NT2/D1 (cell line): ENCODE results near the gene ACOX1.

Experiments
- YY1 ChIP-seq: IDR thresholded peaks from 2 replicates; pipeline ENCODE4 v1.6.1; 2011; ENCODE audit not compliant: insufficient read length, insufficient read depth
- ZNF274 ChIP-seq: IDR thresholded peaks from 2 replicates; pipeline ENCODE4 v1.6.1; 2011; ENCODE audit warnings: mild to moderate bottlenecking, low read depth, low read length

DNA sequence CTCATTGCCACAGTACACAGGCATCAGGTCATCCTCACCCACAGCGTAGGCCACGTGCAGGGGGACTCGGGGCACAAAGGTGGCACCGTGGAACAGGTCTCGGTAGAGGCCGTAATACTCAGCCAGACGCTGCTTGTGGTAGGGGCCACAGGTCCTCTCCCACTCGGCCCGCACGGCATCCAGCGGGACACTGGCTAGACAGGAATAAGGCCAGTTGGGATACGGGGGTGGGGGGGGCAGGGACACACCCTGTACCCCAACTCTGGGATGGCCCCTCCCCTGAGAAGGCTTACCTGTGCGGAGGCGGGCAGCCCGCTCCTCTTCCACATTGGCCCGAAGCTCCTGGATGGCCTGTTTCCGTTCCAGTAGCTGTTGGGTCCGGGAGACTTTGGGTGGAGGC is 77.2 kb downstream of the ACOX1 start:
- TF ChIP-seq YY1, result no peak
- no peak for TF ChIP-seq ZNF274
